GM21360 (cell line): Measurements from ENCODE around the gene ARHGAP15.
"Not testable (repeated sequence)": the region's sequence is repeated elsewhere in the genome, so short reads cannot be mapped to it uniquely, and the experiment has no call there.

ENCODE experiments used
- ATAC-seq: cut with Tn5 transposase; IDR thresholded peaks from one replicate; pipeline ENCODE4 v1.9.1; 2021; ENCODE audit warnings: mild to moderate bottlenecking, moderate library complexity; ENCODE audit not compliant: unreplicated experiment

The ARHGAP15 gene

DNA sequence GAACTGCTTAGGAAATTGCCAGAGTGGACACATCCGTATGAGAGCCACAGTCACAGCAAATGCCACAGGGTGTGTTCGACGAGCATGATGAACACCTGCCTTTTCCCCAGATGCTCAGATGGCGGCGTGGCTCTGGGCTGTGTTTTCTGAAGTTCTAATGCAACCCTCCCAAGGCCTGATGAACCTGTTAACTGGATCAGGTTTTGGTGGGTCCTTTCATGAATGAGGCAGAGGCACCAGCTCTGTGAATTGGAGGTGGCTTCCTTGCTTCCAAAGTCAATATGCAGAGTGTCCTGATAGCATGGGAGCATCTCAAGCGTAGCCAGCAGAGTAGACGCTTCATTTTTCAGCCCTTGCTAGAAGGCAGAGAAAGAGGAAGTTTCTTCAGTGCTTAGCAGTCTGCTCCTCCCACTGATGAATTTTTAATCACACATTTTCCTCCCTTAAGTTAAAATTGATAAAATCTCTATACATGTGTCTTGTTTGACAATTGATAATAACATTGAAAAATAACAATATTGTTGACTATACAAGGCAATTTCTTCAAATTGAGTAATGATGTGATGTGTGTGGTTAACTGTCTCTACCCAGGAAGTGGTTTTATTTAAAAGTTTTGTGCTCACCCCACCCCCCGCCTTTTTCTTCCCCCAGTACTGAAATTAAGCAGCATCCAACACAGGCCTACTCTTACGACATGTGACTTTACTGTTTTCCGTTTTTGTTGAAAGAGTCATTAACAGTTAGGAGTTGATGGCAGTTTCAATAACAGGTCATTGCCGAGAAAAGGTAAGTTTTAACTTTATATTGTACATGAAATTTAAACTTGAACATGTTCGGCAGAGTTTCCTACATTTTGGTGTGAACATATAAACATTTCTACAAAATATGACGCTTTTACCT, at the start of gene ARHGAP15:
Gene ARHGAP15, plus strand, starts transcription at position 739 of the 900 bp plus-strand sequence.
- peak; percentile 90 for ATAC-seq

GRCh38 chr2:143081616-143082015, 47.6 kb upstream of the ARHGAP15 start:
- ATAC-seq: no peak

GRCh38 chr2:143083636-143084035, 45.6 kb upstream of the ARHGAP15 start:
- no peak for ATAC-seq

DNA sequence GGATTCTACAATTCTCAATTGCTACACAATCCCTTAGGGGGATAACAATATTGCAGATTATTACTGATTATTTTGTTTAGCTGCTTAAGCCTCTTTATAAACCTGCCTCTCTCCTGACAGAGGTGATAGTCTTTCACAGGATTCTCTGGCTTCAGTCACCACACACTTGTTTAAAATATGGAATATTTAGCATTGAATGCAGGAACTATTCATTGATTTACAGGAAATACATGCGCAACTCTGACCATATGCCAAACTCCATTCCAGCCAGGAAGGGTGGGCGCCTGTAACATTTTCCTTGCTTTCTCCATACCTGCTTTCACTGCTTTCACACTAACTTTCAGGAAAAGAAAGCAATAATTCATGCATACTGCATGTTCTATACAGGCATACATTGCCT, 44.8 kb upstream of the ARHGAP15 start:
- no peak for ATAC-seq

DNA sequence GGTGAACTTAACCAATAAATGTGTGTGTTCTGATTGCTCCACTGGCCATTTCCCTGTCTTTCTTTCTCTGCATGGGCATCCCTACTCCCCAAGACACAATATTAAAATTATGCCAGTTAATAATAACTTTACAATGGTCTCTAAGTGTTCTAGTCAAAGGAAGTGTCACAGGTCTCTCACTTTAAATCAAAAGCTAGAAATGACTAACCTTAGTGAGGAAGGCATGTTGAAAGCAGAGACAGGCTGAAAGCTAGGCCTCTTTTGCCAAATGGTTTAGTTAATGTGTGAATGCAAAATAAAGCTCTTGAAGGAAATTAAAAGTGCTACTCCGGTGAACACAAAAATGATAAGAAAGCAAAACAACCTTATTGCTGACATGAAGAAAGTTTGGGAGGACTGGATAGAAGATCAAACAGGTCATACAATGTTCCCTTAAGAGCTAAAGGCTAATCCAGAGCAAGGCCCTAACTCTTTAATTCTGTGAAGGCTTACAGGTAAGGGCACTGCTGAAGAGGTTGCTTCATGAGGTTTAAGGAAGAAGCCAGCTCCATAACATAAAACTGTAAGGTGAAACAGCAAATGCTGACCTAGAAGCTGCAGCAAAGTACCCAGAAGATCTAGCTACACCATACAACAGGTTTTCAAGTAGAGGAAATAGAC, 44.0 kb upstream of the ARHGAP15 start:
- peak; percentile 47 for ATAC-seq

GRCh38 chr2:143087033-143087432, 42.2 kb upstream of the ARHGAP15 start:
- no peak for ATAC-seq

DNA sequence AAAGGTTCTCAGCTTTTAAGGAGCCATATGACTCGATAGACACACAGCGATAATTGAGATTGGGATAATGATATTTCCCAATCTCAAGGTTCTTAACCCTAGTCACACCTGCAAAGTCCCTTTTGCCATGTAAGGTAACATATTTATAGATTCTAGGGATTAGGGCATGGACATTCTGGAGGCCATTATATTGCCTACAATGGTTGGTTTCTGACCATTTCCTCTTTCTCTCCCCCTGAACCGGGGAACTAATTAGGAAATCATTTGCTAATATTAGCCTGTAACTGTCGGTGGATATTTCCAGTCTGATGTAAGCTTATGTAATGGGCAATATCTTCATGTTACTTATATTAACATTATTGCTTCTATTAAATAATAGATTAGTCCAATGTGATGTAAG, 40.8 kb upstream of the ARHGAP15 start:
- no peak for ATAC-seq

DNA sequence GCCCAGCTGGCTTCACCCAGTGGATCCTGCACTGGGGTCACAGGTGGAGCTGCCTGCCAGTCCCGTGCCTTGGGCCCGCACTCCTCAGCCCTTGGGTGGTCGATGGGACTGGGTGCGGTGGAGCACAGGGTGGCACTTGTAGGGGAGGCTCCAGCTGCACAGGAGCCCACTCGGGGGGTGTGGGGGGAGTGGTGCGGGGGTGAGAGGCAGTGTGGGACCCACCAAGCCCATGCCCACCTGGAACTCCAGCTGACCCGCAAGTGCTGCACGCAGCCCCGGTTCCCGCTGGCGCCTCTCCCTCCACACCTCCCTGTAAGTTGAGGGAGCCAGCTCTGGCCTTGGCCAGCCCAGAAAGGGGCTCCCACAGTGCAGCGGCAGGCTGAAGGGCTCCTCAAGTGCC, 39.7 kb upstream of the ARHGAP15 start:
- not testable (repeated sequence) for ATAC-seq

DNA sequence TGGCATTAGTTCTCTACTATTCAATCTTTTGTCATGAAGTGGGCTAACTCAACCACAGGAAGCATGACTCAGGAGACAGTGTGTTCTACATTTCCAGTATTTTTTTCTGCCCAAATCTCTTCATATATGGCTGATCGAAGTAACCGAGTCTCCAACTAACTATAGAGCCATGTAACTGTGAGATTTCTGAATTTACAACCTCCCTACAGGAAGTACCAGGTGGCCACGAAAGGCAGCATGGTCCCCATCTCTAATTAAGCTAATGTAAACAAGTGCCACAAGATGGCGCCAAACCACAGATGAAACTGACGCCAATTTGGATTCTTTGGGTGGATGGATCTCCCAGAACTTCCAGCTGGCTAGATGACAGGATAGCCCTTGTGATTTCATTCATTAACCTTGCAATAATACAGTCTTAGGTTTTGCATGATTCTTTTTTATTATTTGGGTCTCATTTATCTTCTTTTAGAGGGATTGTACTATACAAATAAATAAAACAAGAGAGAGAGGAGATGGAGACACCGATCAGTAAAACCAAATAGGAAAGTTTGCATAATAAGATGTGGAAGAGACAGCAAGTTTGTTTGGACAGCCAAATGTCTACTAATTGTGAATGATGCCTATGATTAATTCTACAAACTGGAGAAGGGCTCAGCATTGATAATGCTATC, 18.3 kb upstream of the ARHGAP15 start:
- peak; percentile 95 for ATAC-seq

GRCh38 chr2:143117225-143117624, 12.0 kb upstream of the ARHGAP15 start:
- ATAC-seq: no peak

- no peak for ATAC-seq
These were observed 8.1 kb upstream of the ARHGAP15 start for GRCh38 chr2:143121079-143121478.

DNA sequence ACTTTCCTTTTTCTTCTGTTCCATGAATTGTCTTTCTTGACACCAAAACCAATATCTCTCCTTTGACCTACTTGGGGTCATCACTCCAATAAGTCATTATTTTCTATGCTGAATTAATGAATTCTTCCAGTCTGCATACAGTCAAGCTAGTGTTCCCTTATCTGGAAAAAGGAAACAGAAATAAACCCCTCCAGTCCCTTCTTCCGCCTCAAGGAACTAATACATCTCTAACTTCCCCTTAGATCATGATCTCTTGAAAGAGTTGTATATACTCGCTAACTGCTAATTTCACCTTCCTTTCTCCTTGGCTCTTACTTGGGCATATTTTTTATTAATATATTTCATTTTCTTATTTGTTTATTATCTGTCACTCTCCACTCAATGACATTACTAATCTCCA, 7.3 kb upstream of the ARHGAP15 start:
- ATAC-seq: no peak

- no peak for ATAC-seq
These were observed 5.3 kb upstream of the ARHGAP15 start for GRCh38 chr2:143123911-143124310.

GRCh38 chr2:143124445-143124844, 4.8 kb upstream of the ARHGAP15 start:
- no peak for ATAC-seq

GRCh38 chr2:143125717-143126116, 3.5 kb upstream of the ARHGAP15 start:
- ATAC-seq: no peak

DNA sequence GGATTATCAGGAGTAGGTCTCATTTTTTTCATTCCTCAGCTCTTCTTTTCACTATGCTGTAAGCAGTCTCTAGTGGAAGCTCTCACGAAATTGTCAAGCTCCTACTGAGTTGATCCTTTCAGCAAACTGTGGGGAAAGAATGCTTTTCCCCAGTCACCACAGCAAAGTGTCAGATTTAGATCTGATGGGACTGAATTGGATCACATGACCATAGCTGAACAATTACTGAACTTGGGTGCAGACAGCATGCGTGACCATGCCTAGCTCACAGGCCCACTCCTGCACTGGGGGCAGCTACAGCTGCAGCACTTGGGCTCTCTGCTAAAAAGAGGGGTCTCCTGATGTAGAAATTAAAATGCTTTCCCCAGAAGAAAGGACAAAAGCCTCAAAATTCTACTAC, 3.1 kb downstream of the ARHGAP15 start:
- ATAC-seq: no peak

GRCh38 chr2:143133783-143134182, 4.6 kb downstream of the ARHGAP15 start:
- ATAC-seq: no peak

GRCh38 chr2:143138292-143138691, 9.1 kb downstream of the ARHGAP15 start:
- no peak for ATAC-seq

- ATAC-seq: no peak
These were observed 10.7 kb downstream of the ARHGAP15 start for GRCh38 chr2:143139835-143140393.

DNA sequence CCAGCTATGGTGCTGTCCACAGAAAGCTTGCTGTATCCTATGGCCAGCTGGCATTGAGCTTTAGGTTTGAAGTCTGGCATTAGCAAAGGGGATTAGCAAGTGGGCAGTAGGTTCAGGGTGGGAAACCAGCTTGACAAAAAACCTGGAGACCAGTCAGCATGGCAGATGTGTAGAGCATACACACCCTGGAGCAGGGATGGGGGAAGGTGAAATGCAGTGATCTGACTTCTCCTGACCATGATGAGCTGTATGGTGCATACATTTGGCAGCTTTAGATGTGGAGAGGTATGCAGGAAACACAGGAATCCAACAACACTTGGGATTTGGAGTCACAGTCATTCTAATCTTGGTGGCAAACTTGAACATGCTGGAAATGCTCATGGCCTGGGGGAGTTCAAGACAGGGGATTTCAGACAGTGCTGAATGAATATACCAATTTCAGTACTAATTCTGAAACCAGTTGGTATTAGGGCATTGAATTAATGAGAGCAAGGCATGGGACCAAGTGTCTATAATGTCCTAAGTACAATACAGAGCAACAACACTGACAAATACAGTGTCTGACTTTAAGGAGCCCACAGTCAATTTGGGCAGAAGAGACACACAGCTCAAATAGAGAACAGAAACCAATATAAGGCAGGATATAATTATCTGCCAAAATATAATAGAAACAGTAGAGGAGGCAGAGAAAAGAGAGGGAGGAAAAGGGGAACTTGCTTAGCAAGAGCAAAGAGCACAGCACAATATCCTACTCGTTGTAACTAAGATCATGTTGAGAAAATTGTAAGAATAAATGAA, 11.8 kb downstream of the ARHGAP15 start:
- peak; percentile 86 for ATAC-seq

- no peak for ATAC-seq
These were observed 13.4 kb downstream of the ARHGAP15 start for GRCh38 chr2:143142598-143142997.
